NCI-H1092 treated with DMSO at 0.1 percent for 48 hours (cell line): ENCODE data around the gene RPS15.
"Not testable (repeated sequence)": the region's sequence is repeated elsewhere in the genome, so short reads cannot be mapped to it uniquely, and the experiment has no call there.

Source experiments
- DNase-seq: peaks from one replicate; lab custom pipeline; 2025; lab: John Stamatoyannopoulos, UW

RPS15 gene

DNA sequence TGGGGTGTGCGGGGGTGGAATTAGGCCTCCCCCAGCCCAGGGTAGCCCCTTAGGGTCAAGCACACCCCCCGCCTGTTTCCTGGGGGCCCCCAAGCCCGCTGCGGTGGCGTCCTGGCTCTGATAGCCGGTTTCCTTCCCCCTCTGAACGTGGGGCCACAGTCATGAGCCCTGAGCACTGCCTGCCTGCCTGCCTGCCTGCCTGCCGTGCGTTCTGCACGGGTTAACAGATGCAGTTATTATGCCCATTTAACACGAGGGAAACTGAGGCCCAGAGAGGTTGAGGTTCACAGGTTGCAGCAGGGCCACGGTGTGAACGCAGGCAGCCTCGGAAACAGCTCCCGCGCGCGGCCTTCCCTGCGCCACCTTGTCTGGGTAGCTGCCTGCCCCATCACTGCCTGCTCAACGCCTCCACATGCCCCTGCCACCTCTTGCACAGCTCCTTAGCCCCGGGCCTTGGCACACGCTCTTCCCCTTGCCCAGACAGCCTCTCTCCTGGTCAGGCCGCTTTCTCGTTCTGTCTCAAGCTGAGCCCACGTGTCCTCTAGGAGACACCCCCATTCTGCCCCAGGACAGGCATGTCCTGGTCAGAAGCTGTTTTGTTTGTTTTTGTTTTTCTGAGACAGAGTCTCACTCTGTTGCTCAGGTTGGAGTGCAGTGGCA lies 35.7 kb upstream of the RPS15 start:
- DNase-seq = no peak

DNA sequence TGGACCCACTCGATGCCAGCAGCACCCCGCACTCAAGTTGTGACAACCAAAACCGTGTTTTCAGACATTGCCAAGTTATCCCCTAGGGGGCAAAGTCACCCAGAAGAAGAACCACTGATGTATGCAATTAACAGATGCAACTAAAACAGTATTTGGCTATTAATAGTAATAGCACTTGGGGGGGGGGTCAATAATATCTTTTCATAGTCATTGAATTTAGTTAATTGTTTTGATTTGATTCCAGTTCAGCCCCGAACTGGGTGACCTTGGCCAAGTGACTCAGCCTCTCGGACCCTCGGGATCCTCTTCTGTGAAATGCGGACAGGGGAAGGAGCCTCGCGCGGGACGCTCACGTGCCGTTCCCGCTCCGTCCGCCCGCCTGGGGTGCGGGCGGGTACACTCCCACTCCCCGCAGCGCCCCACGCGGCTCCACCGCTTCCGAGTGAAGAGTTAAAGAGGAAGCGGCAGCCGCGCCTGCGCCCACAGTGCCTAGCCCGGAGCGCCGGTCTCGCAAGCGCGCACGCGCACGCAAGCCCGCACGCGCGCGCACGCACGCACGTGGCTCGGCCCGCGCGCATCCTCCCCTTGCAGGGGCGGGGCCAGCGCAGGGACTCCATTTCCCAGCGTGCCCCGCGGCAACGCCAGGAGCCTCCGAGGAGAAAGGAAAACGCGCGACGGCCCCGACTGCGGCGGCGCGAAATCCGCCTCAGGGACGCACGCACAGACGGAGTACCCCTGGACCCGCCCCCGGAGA lies 31.2 kb upstream of the RPS15 start:
- peak; percentile 93 for DNase-seq

DNA sequence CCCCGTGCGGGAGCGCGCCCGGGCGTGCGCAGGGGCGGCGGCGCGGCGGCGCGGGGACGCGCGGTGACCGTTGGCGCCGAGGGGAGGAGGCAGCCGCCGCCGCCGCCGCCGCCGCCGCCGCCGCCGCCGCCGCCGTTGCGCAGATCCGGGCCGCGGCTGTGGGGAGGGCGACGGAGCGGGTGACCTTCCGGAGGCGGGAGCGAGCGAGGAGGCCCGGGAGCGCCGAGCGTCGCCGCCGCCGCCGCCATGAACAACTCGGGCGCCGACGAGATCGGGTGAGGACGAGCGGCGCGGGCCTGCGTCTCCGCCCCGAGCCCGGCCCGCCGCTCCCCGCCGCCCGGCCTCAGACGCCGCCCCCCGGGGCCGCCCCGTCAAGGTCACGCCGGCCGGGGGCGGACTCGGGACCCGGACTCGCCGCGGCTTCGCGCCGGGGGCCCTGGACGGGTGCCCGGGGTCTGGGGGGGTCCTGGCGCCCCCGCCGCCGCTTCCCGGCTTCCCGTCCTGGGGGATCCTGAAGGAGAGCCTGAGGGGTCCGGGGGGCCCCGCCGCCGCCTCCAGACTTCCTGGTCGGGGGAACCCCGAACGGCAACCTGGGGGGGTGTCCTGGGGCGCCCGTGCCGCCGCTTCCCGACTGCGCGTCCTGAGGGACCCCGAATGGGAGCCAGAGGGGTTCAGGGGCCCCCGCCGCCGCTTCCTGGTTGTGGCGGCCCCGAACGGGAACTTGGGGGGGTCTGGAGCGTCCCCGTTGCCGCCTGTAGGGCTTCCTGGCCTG lies 30.5 kb upstream of the RPS15 start, which contains the start of gene DAZAP1:
TSS of gene DAZAP1 (plus strand) at position 59 of the 772 bp plus-strand sequence. CDS start at position 247, 188 bp downstream.
- peak; percentile 59 for DNase-seq

DNA sequence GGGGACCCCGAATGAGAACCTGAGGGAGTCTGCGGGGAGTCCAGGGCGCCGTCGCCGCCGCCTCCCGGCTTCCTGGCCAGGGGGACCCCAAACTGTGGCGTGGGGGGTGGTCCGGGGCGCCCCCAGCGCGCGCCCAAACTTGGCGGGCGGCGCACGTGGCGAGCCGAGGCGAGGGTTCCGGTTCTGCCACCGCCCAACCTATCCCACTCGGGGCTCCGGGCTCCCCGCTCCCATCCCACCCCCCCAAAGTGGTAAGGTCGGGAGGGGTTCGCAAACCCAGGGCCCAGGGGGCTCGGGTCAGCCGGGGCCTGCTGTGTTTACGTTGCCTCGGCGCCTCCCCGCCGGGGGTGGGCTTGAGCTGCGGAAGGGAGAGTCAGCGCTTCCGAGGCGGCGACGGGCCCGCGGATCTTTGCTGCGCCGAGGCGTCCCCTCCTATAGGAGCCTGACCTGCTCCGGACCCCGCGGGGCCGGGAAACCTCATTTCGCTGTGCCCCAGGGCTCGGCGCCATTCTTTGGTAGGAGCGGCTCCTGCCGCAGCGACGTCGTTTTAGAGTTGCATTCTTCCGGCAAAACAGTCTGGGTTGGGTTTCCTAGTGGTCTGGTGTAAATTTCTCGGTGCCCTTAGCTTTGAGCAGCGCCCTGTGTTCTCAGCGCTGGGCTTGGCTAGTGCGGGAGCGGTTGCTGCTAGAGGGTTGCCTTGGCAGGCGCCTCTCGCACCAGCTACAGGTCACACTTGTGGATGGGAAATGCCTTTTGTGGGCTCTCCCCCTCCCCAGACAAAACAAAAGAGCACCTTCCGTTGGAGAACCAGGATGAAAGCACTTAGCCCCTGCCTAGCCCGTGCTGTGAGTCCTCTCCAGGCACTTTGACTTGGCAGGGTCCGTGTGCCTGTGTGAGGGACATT lies 29.6 kb upstream of the RPS15 start:
- peak; percentile 23 for DNase-seq

DNA sequence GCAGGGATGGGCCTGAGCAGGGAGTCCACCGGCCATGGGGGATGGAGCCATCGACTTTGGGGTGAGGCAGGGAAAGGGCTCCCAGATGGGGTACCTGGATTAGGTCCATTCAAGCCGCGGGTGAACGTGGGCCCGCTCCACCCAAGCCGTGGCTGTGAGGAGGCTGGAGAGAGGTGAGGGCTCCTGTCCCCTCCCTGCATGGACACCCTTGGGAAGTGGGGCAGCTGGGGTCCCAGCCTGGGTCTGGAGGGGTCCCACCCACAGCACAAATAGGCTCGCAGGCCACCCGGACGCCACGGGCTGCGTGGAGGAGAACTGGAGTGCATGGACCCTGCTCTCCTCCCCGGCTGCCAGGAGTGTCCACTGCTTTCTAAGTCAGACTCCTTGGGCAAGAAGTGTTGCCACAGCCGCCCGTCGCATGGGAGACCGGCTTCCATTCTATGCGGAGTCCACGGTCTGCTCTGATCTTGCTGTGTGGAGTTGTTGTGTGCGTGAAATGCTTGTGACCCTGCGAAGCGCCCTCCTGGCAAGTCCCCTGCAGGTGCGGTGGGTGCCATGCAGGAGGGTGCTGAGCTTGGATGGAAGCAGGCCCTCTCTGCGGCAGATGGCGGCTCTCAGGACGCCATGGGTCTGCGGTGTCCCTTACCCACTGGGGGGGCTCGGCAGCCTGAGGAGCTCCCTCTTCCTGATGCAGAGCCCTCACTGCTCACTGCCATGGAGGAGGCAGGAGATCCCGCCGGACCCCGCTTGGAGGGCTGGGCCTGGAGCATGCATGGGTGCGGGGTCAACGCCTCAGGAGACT lies 28.8 kb upstream of the RPS15 start:
- DNase-seq = no peak

DNA sequence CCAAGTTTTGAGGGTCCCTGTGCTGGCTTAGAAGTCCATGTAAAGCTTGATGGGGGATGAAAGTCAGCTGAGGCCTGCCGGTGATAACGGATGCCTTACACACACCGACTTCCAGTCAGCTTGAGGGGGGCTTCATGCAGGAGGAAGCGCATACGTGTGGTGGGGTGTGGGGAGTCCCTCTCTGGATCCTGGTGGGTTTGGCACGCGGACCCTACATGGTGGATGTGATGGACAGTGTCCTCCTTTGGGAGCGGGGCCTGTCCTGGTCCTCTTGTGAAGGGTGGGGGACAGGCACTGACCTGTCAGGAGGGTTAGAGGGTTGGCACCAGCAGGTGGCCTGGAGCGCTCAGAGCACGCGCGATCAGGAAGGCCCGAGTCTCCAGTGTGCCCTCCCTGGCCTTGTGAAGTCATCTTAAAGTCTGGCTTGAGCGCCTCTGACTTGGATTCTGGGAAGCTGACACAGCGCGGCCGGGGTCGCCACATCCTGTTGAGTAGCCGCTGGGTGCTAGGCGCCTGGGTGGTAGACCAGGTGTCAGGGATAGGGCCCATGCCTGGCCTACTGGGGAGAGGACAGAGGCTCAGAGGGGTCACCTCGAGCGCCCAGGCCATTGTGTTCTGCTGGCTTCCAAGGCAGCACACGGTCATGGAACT lies 27.9 kb upstream of the RPS15 start:
- DNase-seq = no peak

DNA sequence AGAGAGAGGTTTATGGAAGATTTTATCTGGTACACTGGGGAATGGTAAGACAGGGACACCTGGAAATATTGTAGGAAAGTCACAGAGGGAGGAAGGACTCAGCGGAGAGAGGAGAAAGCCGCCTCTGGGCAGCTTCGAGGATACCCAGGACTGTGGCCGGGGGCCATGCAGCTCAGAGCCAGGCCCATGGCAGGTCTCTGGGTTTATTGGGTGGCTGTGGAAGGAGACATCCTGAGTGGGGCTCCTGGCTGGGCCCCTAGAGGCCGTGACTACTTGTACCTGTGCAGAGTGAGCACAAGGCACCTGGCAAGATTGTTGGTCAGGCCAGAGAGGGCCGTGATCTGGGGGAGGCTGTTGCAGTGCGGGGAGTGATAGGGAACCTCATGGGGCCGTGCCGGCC lies 27.4 kb upstream of the RPS15 start:
- DNase-seq = no peak

DNA sequence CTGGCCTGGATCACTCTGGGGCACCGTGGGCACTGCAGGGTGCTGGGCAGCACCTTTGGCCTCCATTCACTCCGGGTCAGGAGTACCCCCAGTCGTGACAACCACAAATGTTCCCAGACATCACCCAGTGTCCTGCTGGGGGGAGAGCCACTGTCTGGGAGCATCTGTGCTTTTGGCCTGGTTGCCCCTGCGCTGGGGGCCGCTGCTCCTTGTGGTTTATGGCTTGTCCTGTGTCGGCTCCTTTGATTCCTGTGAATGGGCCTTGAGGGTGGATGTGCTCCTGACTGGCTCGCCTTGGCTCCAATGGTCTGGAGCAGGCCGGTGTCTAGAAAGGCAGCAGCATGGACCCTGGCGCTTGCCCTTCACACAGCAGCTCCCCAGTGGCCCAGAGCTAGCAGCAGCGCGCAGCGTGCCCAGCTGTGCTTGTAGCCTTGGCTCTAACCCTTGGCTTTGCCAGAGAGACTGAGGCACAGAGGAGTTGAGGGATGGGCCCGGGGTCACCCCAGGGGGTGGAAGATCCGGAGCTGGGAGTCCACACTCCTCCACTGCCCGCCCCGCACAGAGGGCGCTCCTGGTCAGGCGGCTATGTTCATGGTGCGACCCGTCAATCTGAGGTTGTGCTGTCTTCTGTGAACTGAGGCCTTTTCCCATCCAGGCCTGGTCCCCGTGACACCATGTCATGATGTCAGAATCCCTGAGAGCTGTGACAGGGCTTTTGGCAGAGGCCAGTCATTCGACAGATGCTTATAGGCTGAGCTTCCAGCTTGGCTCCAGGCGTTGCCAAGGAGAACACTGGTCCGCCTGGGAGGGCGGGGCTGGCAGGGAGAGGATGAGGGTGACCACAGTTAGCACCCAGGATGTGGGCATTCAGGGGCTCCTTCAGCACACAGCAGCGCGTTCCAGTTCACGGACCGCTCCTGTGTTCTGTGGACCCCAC lies 26.7 kb upstream of the RPS15 start:
- DNase-seq = no peak

DNA sequence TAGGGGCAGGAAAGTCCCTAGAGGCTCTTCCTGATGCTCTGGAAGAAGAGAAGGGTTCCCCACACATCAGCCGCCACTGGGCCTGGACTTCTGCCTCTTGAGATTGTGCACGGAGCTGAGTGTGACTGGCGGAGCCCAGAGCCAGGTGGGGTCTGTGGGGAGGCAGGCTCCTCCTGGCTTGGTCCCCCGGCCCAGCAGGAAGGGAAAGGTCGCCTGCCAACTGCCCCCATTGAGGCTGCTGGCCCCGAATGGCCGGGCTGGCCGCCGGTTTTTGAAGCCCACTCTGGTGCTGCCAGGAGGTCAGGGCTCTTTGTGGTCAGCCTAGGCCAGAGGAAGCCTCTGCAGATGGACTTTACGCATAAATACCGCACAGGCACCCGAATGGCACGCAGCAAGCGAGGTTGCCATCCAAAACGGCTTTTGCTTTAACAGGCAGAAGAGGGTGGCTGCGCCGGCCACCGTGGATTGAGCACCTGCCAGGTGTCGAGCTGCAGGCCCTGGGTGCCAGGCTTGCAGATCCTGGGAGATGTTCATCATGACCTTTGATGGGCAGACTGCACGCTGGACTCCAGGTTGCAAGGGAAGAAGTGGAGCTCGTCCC lies 25.8 kb upstream of the RPS15 start:
- DNase-seq = no peak

DNA sequence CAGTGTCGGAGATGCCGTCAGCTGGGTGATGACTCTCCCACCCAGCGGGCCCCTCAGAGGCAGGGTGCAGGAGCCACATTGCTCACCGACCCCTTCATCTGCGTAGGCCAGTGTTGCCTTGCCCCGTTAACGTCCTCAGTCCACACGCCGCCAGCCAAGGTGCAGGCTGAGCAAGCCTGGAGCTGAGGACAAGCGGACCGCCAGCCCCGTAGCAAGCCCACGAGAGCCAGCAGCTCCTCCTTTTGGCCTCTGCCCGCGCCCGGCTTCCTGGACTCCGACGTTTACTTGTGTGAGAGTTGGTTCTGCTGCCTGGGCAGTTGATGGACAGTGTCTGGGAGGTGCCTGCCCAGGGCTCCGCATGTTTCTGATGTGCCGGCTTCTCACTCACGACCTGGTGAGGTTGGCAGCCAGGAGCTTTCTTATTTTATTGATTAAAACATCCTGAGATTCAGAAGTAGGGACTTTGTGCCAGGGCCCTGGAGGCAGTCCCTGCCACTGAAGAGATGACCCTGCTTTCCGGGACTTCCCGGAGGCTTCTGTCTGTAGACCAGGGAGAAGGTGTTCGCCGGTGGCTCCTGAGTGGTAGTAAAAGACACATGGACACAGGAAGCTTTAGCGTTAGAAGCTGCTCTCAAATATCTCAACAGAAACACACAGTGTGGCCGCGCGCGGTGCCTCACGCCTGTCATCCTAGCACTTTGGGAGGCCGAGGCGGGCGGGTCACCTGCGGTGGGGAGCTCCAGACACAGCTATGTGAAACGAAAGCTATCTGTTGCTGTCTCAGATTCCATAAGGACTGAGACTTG lies 25.0 kb upstream of the RPS15 start:
- no peak for DNase-seq

DNA sequence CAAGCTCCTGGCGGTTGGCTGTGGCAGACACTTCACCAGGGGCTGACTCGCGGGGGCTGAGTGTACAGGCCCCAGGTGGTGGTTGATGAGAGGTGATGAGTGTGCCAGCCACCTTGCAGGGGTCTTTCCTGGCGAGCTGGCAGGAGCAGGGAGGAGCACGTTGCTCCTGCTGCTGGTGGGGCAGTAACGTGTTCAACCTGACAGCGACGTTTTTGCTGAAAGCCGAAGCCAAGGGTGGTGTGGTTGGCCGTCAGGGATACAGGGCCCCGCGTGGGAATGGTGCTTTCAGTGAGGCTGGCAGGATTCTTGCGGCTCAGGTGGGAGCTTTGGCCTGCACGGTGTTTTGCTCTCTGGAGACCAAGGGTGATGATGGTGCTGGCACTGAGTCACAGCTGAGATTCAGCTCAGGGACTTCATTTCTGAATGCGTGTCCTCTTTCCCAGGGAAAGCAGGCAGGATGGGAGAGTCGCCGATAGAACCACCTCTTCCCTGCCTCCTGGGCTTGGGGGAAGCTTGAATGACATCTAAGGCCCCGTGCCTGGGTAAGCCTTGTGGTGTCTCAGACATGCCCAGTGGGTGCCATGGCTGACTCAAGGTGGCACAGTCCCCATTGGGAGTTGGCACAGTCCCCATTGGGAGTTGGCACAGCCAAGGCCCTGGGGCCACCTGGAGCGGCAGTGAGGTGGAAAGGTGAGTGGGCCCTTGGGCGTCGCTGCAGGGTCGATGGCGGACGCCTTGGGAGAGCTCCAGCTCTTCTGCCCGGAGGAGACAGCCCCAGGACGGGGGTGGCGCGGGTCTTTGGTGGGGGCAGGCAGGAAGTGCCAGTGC lies 22.0 kb upstream of the RPS15 start:
- no peak for DNase-seq

DNA sequence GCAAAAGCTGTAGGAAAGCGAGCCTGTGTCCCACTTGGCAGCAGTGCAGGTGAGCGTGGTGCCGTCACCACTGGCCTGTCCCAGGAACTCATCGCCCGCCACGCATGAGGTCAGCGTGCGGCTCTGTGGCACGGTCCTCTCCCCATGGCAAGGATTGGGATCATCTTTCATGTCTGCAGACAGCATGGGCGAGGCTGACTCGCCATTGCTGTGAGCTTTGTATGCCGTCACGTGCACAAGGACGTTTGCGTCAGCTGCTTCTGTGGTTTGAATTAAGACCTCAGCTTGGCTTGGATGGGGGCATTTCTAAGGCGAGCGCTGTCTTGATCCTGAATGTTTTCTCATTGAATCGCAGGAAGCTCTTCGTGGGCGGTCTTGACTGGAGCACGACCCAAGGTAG lies 21.1 kb upstream of the RPS15 start:
- DNase-seq = no peak

DNA sequence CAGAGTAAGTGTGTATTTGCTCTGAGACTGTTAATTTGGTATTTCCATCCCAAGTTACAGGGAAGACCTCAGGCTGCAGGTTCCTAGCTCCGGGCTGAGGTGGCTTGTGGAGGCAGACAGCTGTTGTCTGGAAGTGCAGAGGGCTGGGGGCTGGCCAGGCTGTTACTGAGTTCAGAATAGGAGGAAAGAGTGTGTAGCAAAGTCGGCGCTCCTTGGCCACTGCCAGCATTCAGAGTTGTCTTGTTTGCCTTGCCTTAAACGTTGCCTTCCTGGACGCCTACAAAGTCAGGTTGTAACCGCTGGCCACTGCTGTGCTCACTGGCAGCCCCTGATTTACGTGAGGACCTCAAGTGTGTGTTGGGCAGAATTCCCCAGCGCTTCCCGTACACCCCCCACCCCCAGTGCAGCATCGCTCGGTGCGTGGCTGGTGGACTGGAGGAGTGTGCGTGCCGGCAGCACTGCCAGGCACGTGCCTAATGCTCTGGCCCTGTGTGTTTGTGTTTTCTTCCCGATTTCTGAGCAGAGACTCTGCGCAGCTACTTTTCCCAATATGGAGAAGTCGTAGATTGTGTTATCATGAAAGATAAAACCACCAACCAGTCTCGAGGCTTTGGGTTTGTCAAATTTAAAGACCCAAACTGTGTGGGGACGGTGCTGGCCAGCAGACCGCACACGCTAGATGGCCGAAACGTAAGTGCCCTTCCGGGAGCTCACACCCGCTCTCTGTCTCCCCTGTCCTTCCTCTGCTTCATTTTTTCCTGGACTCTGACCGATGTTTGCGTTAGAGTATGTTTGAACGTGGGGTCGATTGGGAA lies 20.3 kb upstream of the RPS15 start:
- DNase-seq = no peak

DNA sequence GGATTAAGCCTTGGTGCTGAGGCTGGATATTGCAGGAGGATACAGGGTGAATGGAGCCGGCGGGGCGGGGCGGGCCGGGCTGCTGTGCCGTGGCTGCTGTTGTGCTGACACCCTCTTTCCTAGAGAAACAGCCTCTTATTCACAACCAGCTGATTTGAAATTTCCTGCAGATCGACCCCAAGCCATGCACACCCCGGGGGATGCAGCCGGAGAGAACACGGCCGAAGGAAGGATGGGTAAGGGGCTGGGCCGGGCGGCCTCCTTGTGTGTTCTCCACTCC lies 19.8 kb upstream of the RPS15 start:
- DNase-seq = no peak

DNA sequence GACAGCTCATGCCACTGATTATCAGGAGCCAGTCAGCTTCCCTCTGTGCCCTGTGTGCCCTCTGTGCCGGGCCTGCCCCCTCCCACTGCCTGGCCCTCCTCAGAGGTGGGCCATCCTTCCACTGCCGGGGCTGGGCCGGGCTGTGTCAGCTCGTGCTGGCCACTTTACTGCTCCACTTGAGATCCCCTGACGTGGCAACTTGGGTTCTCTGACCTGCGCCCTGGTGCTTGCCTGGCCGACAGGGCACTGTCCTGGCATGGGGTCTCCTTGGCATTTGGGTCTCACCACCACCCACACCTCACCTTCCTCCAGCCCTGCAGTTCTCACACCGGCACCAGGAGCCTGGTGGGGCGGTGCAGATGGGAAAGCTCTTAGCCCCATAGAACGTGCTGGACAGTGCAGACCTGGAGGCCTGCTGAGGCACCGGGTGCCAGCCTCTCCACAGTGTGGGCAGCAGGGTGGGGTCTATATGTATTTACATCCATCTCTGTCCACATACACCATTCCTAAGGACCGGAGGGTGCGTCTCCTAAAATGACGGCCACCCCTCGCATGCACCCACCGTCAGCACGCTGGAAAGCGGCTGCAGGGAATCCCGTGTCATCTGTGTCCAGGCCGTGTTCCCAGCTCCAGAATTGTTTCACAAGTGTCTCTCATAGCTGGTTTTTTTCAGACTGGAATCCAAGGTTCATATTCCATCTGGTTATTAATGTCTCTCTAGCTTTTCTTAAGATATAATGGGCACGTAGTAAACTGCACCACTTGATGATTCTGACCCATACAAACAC lies 19.1 kb upstream of the RPS15 start:
- no peak for DNase-seq

DNA sequence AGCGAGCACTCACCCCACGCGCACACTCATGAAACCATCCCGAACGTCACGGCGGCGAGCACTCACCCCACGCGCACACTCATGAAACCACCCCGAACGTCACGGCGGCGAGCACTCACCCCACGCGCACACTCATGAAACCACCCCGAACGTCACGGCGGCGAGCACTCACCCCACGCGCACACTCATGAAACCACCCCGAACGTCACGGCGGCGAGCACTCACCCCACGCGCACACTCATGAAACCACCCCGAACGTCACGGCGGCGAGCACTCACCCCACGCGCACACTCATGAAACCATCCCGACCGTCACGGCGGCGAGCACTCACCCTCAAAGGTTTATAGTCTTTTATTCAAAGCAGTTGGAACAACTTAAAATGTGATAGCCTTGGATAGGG lies 18.1 kb upstream of the RPS15 start:
- not testable (repeated sequence) for DNase-seq
